GM23248 (cell line): ENCODE results near the gene CNTNAP5.

Experiments
- EZH2 ChIP-seq: fragments of 200-600 bp; sonication (generic); IDR thresholded peaks from 2 replicates; pipeline ENCODE4 v1.6.1; 2018; ENCODE audit warnings: antibody characterized with exemption, mild to moderate bottlenecking; ENCODE audit not compliant: insufficient read depth, poor library complexity, severe bottlenecking
- EZH2phosphoT487 ChIP-seq: fragments of 200-600 bp; sonication (generic); IDR thresholded peaks from 2 replicates; pipeline ENCODE4 v1.6.1; 2018; ENCODE audit warnings: antibody characterized with exemption, moderate library complexity, mild to moderate bottlenecking, low read depth; ENCODE audit not compliant: insufficient read depth

GRCh38 chr2:124325667-124326440 lies 300.8 kb downstream of the CNTNAP5 start:
- TF ChIP-seq EZH2phosphoT487 (no peak), EZH2 (no peak)
